ENCODE measurements around the gene MT1M. TPM values are rescaled to one million over a fixed set of nuclear protein-coding genes. Genes with fewer than 3 reads are reported as not detected.

MT1M gene
- total RNA-seq, 2 experiments from 2014 or later: not detected

DNA sequence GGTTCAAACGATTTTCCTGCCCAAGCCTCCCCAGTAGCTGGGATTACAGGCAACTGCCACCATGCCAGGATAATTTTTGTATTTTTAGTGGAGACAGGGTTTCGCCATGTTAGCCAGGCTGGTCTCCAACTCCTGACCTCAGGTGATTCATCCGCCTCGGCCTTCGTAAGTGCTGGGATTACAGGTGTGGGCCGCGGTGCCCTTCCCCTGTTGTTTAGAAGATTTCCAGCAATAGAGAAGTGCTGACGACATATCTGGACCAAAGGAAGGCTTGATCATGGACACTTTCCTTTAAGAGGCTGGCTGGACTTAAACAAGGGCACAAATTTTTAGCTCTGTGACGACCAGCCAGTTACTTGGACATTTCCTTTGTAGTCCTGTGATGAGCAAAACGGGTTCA, 1.3 kb upstream of the MT1M start:
- H3K9me3 Mint-ChIP-seq: no peaks in the 10 kb centered on the region
- H3K4me3 Mint-ChIP-seq: no peak overlapping the region
- intact Hi-C loops (cut with micrococcal nuclease): no loop called here
- ChIA-PET CTCF (interaction anchor here (1.2 to 2.3 kb wide), 3 partner anchors 18 to 71 kb away, joined by 3 to 11 read pairs (median 5); no protein-coding TSS in a partner anchor), POLR2A (no interaction called here)
- no peak for DNase-seq
- no peak overlapping the region for H3K27ac Mint-ChIP-seq
- H3K27me3 Mint-ChIP-seq: peaks cover 59% of the 10 kb centered on the region
- peaks cover 19% of the 10 kb centered on the region for H3K4me1 Mint-ChIP-seq (ENCODE audit: low read depth)
- no peaks in the 10 kb centered on the region for H3K36me3 Mint-ChIP-seq

DNA sequence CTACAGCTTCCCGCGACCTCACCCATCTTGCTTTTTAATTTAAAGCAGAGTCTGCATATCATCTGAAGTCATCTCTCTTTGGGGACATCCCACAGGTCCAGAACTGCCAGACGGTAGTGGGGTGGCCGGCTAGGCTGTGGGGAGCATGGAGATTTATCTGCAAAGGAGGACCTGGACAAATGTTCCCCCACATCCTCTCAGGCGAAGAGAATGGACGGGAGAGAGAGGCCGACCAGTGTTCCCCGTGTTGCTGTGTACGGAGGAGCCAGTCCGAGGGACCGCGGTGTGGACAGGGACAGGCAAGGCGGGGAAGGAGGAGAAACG, 665 bp upstream of the MT1M start:
- intact Hi-C loops (cut with micrococcal nuclease): no loop called here
- DNase-seq: no peak
- ChIA-PET CTCF (interaction anchor here (2.3 kb wide), 1 partner anchor 71 kb away, joined by 11 read pairs; no protein-coding TSS in a partner anchor), POLR2A (no interaction called here)
- Mint-ChIP-seq H3K4me1 (ENCODE audit: low read depth) (peaks cover 19% of the 10 kb centered on the region), H3K27me3 (peaks cover 65% of the 10 kb centered on the region), H3K9me3 (no peaks in the 10 kb centered on the region), H3K27ac (no peak overlapping the region), H3K4me3 (peak overlapping the region; percentile 30), H3K36me3 (no peaks in the 10 kb centered on the region)

DNA sequence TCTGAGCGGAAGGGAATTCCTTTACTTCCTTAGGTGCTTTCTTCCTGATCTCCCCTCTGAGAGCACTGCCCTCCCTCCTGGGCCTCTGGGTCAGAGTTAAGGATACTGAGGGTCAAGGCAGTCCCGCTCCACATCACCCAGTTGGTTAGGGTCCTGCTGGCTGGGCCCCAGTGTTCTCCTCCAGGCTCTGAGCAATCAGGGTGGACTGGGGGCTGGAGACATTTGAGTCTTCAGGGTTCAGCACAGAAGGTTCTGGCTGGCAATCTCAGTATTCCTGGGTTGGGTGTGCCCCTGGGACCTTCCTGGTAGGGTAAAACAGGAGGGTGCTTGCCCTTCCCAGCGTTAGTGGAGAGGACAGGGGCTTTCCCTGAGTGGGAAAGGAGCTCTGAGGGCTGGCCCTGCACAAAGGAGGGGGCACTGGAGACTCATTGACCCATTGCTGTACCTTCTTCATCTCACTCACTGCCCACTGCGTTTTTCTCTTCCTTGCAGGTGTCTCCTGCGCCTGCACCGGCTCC, 448 bp downstream of the MT1M start:
- POLR2A ChIA-PET: no interaction called here
- intact Hi-C loops (cut with micrococcal nuclease): no loop called here
- Mint-ChIP-seq H3K4me1 (ENCODE audit: low read depth) (peaks cover 22% of the 10 kb centered on the region), H3K36me3 (no peaks in the 10 kb centered on the region), H3K4me3 (no peak overlapping the region), H3K27me3 (peaks cover 76% of the 10 kb centered on the region), H3K9me3 (no peaks in the 10 kb centered on the region), H3K27ac (no peak overlapping the region)
- DNase-seq: no peak
- CTCF ChIA-PET: interaction anchor here (1.4 kb wide), 1 partner anchor 69 kb away, joined by 7 read pairs; no protein-coding TSS in a partner anchor

DNA sequence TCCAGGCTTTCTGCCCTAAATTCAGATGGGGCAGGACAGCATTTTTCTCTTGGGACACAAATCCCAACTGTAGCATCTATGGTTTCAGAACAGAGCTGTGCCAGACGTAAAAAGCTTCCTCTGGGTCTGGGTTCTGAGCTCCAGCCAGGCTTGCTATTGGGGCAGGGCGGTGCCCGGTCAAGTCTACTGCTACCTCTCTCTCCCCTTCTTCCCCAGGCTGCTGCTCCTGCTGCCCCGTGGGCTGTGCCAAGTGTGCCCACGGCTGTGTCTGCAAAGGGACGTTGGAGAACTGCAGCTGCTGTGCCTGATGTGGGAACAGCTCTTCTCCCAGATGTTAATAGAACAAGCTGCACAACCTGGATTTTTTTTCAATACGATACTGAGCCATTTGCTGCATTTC, 1.1 kb downstream of the MT1M start:
- POLR2A ChIA-PET: no interaction called here
- CTCF ChIA-PET: interaction anchor here (1.4 kb wide), 1 partner anchor 68 kb away, joined by 7 read pairs; no protein-coding TSS in a partner anchor

DNA sequence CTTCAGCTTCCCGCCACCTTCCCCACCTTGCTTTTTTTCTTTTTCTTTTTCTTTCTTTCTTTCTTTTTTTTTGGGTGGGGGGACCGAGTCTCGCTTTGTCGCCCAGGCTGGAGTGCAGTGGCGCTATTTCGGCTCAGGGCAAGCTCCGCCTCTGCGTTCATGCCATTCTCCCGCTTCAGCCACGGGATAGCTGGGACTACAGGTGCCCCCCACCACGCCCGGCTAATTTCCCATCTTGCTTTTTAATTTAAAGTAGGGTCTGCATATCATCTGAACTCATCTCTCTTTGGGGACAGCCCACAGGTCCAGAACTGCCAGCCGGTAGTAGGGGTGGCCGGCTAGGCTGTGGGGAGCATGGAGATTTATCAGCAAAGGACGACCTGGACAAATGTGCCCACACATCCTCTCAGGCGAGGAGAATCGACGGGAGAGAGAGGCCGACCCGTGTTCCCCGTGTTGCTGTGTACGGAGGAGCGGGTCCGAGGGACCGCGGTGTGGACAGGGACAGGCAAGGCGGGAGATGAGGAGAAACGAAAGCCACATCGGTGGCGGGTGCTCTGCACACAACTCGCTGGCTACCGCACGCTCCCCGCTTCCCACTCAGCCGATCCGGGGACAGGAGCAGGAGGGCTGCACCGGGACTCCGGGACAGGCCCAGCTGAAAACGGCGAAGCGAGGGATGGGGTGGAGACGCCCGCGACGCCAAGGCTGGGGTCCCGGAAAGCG, 2.4 kb downstream of the MT1M start:
- no peaks in the 10 kb centered on the region for H3K9me3 Mint-ChIP-seq
- peaks cover 89% of the 10 kb centered on the region for H3K27me3 Mint-ChIP-seq
- ChIA-PET POLR2A (interaction anchor here (1.0 kb wide), 1 partner anchor 23 kb away, joined by 4 read pairs; no protein-coding TSS in a partner anchor), CTCF (interaction anchor here (0.6 to 1.3 kb wide), 4 partner anchors 9 to 183 kb away, joined by 3 to 4 read pairs (median 4); partner anchors contain the start of genes NUDT21 and OGFOD1)
- no peak overlapping the region for H3K27ac Mint-ChIP-seq
- H3K4me1 Mint-ChIP-seq (ENCODE audit: low read depth): peaks cover 24% of the 10 kb centered on the region
- no peak for DNase-seq
- peak overlapping the region; percentile 28 for H3K4me3 Mint-ChIP-seq
- intact Hi-C loops (cut with micrococcal nuclease): no loop called here
- H3K36me3 Mint-ChIP-seq: no peaks in the 10 kb centered on the region

More for the DNA sequence above, 1.1 kb downstream of the MT1M start:
- Mint-ChIP-seq H3K4me3 (no peak overlapping the region), H3K36me3 (no peaks in the 10 kb centered on the region), H3K9me3 (no peaks in the 10 kb centered on the region), H3K27ac (no peak overlapping the region), H3K4me1 (ENCODE audit: low read depth) (peaks cover 24% of the 10 kb centered on the region), H3K27me3 (peaks cover 78% of the 10 kb centered on the region)
- DNase-seq: no peak
- intact Hi-C loops (cut with micrococcal nuclease): no loop called here

DNA sequence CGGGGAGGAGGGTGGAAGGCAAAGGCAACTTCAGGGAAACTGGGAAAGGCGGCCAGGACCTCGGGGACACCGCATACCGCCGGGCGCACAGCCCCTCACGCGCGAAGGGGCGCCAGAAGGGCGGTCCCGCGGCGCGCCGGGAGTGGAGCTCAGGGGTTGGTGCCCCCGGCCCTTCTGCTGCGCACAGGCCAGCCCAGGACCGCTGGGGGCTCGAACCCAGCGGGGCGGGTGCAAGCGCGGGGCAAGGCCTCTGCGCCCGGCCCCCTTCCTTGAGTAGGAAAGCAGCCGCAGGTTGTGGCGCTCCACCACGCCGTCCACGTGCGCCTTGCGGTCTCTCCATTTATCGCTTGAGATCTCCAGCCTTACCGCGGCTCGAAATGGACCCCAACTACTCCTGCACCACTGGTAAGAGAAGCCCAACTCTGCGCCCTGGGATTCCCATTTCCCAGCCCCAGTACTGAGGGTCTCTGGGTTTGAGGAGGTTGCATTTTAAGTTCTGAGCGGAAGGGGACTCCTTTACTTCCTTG, 3.0 kb downstream of the MT1M start:
- Mint-ChIP-seq H3K27ac (no peak overlapping the region), H3K36me3 (no peaks in the 10 kb centered on the region), H3K4me3 (no peak overlapping the region), H3K4me1 (ENCODE audit: low read depth) (peaks cover 24% of the 10 kb centered on the region), H3K27me3 (peaks cover 90% of the 10 kb centered on the region), H3K9me3 (no peaks in the 10 kb centered on the region)
- ChIA-PET CTCF (interaction anchor here (1.3 kb wide), 1 partner anchor 35 kb away, joined by 4 read pairs; no protein-coding TSS in a partner anchor), POLR2A (interaction anchor here (0.6 kb wide), 1 partner anchor 23 kb away, joined by 3 read pairs; no protein-coding TSS in a partner anchor)
- intact Hi-C loops (cut with micrococcal nuclease): no loop called here
- DNase-seq: no peak

DNA sequence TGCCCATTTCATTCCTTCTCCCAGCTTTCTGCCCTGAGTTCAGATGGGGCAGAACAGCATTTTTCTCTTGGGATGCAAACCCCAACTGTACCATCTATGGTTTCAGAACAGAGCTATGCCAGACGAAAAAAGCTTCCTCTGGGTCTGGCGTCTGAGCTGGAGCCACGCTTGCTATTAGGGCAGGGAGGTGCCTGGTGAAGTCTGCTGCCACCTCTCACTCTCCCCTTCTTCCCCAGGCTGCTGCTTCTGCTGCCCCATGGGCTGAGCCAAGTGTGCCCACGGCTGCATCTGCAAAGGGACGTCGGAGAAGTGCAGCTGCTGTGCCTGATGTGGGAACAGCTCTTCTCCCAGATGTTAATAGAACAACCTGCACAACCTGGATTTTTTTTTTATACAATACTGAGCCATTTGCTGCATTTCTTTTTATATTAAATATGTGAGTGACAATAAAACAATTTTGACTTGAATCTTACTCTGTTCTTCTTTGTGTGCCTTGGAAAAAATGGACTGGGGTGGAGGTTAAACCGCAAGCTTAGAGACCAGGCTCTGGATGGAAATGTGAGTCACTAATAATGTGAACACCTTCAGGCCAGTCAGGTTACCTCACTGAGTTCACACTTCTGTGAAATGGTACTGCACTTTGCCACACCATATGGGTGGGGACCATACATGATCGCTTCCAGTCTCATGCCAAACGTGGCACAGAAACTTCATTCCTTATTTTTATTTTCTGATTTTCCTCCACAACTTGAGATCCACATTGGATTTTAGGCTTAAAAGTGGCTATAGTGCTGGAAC, 4.4 kb downstream of the MT1M start:
- no peak for DNase-seq
- Mint-ChIP-seq H3K4me3 (no peak overlapping the region), H3K4me1 (ENCODE audit: low read depth) (peaks cover 22% of the 10 kb centered on the region), H3K27me3 (peaks cover 85% of the 10 kb centered on the region), H3K27ac (no peak overlapping the region), H3K9me3 (no peaks in the 10 kb centered on the region), H3K36me3 (no peaks in the 10 kb centered on the region)
- intact Hi-C loops (cut with micrococcal nuclease): no loop called here
- ChIA-PET CTCF (interaction anchor here (0.6 kb wide), 1 partner anchor 65 kb away, joined by 5 read pairs; no protein-coding TSS in a partner anchor), POLR2A (interaction anchor here (0.6 kb wide), 1 partner anchor 158 kb away, joined by 3 read pairs; no protein-coding TSS in a partner anchor)

DNA sequence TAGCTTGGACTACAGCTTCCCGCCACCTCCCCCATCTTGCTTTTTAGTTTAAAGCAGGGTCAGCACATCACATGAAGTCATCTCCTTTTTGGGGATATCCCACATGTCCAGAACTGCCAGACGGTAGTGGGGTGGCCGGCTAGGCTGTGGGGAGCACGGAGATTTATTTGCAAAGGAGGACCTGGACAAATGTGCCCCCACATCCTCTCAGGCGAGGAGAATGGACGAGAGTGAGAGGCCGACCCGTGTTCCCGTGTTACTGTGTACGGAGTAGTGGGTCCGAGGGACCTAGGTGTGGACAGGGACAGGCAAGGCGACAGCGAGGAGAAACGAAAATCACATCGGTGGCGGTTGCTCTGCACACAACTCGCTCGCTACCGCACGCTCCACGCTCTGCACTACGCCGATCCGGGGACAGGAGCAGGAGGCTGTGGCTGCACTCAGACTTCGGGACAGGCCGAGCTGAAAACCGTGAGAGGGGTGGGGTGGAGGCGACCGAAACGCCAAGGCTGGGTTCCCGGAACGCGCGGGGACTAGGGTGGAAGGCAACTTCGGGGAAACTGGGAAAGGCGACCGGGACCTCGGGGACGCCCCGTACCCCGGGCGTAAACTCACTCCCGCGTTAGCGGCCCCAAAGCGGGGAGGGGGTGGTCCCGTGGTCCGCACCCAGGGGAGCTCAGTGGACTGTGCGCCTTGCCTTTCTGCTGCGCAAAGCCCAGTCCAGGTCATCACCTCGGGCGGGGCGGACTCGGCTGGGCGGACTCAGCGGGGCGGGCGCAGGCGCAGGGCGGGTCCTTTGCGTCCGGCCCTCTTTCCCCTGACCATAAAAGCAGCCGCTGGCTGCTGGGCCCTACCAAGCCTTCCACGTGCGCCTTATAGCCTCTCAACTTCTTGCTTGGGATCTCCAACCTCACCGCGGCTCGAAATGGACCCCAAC, 5.6 kb downstream of the MT1M start, which contains the start of gene MT1A:
Gene MT1A (plus strand): TSS at position 853 of the 937 bp plus-strand sequence. CDS start 73 bp downstream, at position 926.
- Mint-ChIP-seq H3K4me1 (ENCODE audit: low read depth) (peaks cover 25% of the 10 kb centered on the region), H3K4me3 (peak within 1 kb of the TSS; percentile 65), H3K36me3 (no peaks in the 10 kb centered on the region), H3K9me3 (no peaks in the 10 kb centered on the region), H3K27ac (no peak within 1 kb of the TSS), H3K27me3 (peaks cover 74% of the 10 kb centered on the region)
- POLR2A ChIA-PET: no interaction called here
- DNase-seq: peak; percentile 37
- CTCF ChIA-PET: interaction anchor here (1.0 kb wide), 1 partner anchor 29 kb away, joined by 3 read pairs; the partner anchor contains the start of gene MT2A
- intact Hi-C loops (cut with micrococcal nuclease): no loop called here

DNA sequence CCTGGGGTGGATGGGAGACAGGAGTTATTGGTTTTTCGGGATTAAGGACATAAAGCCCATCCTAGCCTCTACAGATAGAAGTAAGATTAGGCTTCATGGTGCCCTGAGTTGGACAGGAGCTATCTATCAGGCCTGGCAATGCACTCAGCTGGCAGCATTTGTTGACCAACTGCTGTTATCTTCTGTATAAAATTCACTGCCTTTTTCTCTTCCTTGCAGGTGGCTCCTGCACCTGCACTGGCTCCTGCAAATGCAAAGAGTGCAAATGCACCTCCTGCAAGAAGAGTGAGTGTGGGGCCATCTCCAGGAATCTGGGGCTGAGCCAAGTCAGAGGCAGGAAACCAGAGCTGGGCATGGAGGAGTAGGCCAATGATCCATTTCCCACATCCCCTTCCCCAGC, 6.6 kb downstream of the MT1M start:
- ChIA-PET CTCF (no interaction called here), POLR2A (no interaction called here)
- peaks cover 64% of the 10 kb centered on the region for H3K27me3 Mint-ChIP-seq
- no peak overlapping the region for H3K27ac Mint-ChIP-seq
- no peaks in the 10 kb centered on the region for H3K9me3 Mint-ChIP-seq
- no peaks in the 10 kb centered on the region for H3K36me3 Mint-ChIP-seq
- peaks cover 33% of the 10 kb centered on the region for H3K4me1 Mint-ChIP-seq (ENCODE audit: low read depth)
- no peak for DNase-seq
- intact Hi-C loops (cut with micrococcal nuclease): no loop called here
- H3K4me3 Mint-ChIP-seq: no peak overlapping the region

DNA sequence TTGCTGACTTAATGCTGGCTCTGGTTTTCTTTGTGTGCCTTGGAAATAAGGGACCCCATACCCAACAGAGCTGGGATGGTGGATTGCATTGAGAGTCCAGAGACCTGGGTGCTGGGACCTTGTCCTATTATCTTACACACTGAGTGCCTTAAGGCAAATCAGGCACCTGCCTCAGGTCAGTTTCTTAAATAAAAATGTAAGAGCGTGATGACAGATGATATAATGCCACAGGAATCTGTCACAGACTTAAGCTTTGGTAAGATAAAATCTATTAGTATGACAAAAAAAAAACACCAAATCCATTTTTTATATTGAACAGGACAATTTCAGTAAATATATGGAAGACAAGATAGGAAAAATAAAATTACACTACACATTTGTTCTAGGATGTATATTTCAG, 7.6 kb downstream of the MT1M start:
- H3K4me3 Mint-ChIP-seq: no peak overlapping the region
- H3K9me3 Mint-ChIP-seq: no peaks in the 10 kb centered on the region
- intact Hi-C loops (cut with micrococcal nuclease): loop anchor here (5.0 kb wide), 1 partner anchor 42 kb away; the partner anchor contains the start of gene MT1X
- CTCF ChIA-PET: no interaction called here
- H3K36me3 Mint-ChIP-seq: no peaks in the 10 kb centered on the region
- peaks cover 31% of the 10 kb centered on the region for H3K4me1 Mint-ChIP-seq (ENCODE audit: low read depth)
- DNase-seq: no peak
- POLR2A ChIA-PET: no interaction called here
- peaks cover 54% of the 10 kb centered on the region for H3K27me3 Mint-ChIP-seq
- H3K27ac Mint-ChIP-seq: no peak overlapping the region

DNA sequence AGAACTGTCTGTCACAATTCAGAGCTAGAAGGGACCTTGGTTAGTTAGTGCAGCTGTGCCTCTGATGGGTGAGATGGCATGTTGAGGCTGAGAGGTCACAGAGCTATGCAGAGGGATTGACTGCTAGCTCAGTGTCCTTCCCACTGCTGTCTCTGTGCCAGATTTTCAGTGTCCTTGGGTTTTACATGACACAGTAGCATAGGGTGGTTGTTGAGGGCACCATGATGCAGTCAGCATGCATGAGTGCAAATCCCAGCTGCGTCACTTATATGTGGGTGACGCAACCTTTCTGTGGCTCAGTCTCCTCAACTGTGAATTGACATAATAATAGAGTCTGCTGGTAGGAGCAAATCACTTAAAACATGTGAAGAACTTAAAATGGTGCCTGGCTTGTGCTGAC, 8.7 kb downstream of the MT1M start:
- Mint-ChIP-seq H3K4me1 (ENCODE audit: low read depth) (peaks cover 24% of the 10 kb centered on the region), H3K4me3 (no peak overlapping the region), H3K27ac (no peak overlapping the region), H3K27me3 (peaks cover 47% of the 10 kb centered on the region), H3K36me3 (no peaks in the 10 kb centered on the region), H3K9me3 (no peaks in the 10 kb centered on the region)
- POLR2A ChIA-PET: no interaction called here
- no peak for DNase-seq
- intact Hi-C loops (cut with micrococcal nuclease): loop anchor here (5.0 kb wide), 1 partner anchor 41 kb away; the partner anchor contains the start of gene MT1X
- CTCF ChIA-PET: interaction anchor here (1.4 kb wide), 1 partner anchor 61 kb away, joined by 5 read pairs; no protein-coding TSS in a partner anchor
